ENCODE data around the gene PRSS56. TPM values are rescaled to one million over a fixed set of nuclear protein-coding genes. Genes with fewer than 3 reads are reported as not detected.
A peak's percentile ranks its signal among the peaks of the same experiment; 100 is the strongest.

Gene PRSS56
- total RNA-seq, 2 donors from 2014 or later: not detected

- Histone ChIP-seq H3K9ac (ENCODE audit: extremely low read depth, low read length, poor library complexity, severe bottlenecking) (no peak overlapping the region), H3K36me3 (ENCODE audit: control insufficient read depth, insufficient read depth, low read length) (no peaks in the 10 kb centered on the region), H3K27me3 (ENCODE audit: control insufficient read depth, insufficient read depth, low read length, poor library complexity, severe bottlenecking) (peaks cover 62% of the 10 kb centered on the region), H3K27ac (ENCODE audit: low read depth, low read length) (no peak overlapping the region), H3K9me3 (ENCODE audit: control insufficient read depth, low read length) (no peaks in the 10 kb centered on the region), H3K4me1 (ENCODE audit: control insufficient read depth, insufficient read depth, low read length) (peaks cover 3% of the 10 kb centered on the region), H3K4me3 (ENCODE audit: low read length) (no peak overlapping the region)
- TF ChIP-seq CTCF (conservative IDR thresholded peaks at IDR 0.05): no peak
- DNase-seq: no peak
- Mint-ChIP-seq H3K4me1 (peaks cover 4% of the 10 kb centered on the region), H3K4me3 (peak overlapping the region; percentile 29), H3K9me3 (no peaks in the 10 kb centered on the region), H3K27me3 (ENCODE audit: insufficient read depth) (peaks cover 57% of the 10 kb centered on the region), H3K27ac (no peak overlapping the region), H3K36me3 (ENCODE audit: low read depth) (no peaks in the 10 kb centered on the region)
- 85 to 100% methylated on average over 1 to 2 of the region's 2 CpGs for WGBS, 2 experiments (ENCODE audit: insufficient coverage in 1 of 2, insufficient read length in 1 of 2)
Observed at GRCh38 chr2:232504438-232504837, 15.8 kb upstream of the PRSS56 start.

GRCh38 chr2:232505856-232506255 lies 14.3 kb upstream of the PRSS56 start:
- Histone ChIP-seq H3K27ac (ENCODE audit: low read depth, low read length) (no peak overlapping the region), H3K9ac (ENCODE audit: extremely low read depth, low read length, poor library complexity, severe bottlenecking) (no peak overlapping the region), H3K36me3 (ENCODE audit: control insufficient read depth, insufficient read depth, low read length) (no peaks in the 10 kb centered on the region), H3K4me3 (ENCODE audit: low read length) (no peak overlapping the region), H3K4me1 (ENCODE audit: control insufficient read depth, insufficient read depth, low read length) (peaks cover 3% of the 10 kb centered on the region), H3K9me3 (ENCODE audit: control insufficient read depth, low read length) (no peaks in the 10 kb centered on the region), H3K27me3 (ENCODE audit: control insufficient read depth, insufficient read depth, low read length, poor library complexity, severe bottlenecking) (peaks cover 58% of the 10 kb centered on the region)
- peaks cover 4% of the 10 kb centered on the region for H3K4me1 Mint-ChIP-seq
- H3K4me3 Mint-ChIP-seq: no peak overlapping the region
- no peak overlapping the region for H3K27ac Mint-ChIP-seq
- TF ChIP-seq CTCF (conservative IDR thresholded peaks at IDR 0.05): no peak
- 37 to 43% methylated on average over 6 to 10 of the region's 10 CpGs for WGBS, 2 experiments (ENCODE audit: insufficient coverage in 1 of 2, insufficient read length in 1 of 2)
- DNase-seq: peak; percentile 69
- H3K9me3 Mint-ChIP-seq: no peaks in the 10 kb centered on the region
- H3K36me3 Mint-ChIP-seq (ENCODE audit: low read depth): no peaks in the 10 kb centered on the region
- peaks cover 46% of the 10 kb centered on the region for H3K27me3 Mint-ChIP-seq (ENCODE audit: insufficient read depth)

GRCh38 chr2:232506709-232507108 lies 13.5 kb upstream of the PRSS56 start:
- 91 to 100% methylated on average over 1 to 4 of the region's 4 CpGs for WGBS, 2 experiments (ENCODE audit: insufficient coverage in 1 of 2, insufficient read length in 1 of 2)
- Mint-ChIP-seq H3K36me3 (ENCODE audit: low read depth) (no peaks in the 10 kb centered on the region), H3K27me3 (ENCODE audit: insufficient read depth) (peaks cover 45% of the 10 kb centered on the region), H3K4me3 (no peak overlapping the region), H3K4me1 (peaks cover 4% of the 10 kb centered on the region), H3K27ac (no peak overlapping the region), H3K9me3 (no peaks in the 10 kb centered on the region)
- no peak for DNase-seq
- Histone ChIP-seq H3K4me3 (ENCODE audit: low read length) (no peak overlapping the region), H3K9ac (ENCODE audit: extremely low read depth, low read length, poor library complexity, severe bottlenecking) (no peak overlapping the region), H3K4me1 (ENCODE audit: control insufficient read depth, insufficient read depth, low read length) (peaks cover 3% of the 10 kb centered on the region), H3K36me3 (ENCODE audit: control insufficient read depth, insufficient read depth, low read length) (no peaks in the 10 kb centered on the region), H3K27me3 (ENCODE audit: control insufficient read depth, insufficient read depth, low read length, poor library complexity, severe bottlenecking) (peaks cover 54% of the 10 kb centered on the region), H3K27ac (ENCODE audit: low read depth, low read length) (no peak overlapping the region), H3K9me3 (ENCODE audit: control insufficient read depth, low read length) (no peaks in the 10 kb centered on the region)
- no peak for TF ChIP-seq CTCF (conservative IDR thresholded peaks at IDR 0.05)
